Measurements from ENCODE around the gene THOC6. TPM values are rescaled to one million over a fixed set of nuclear protein-coding genes. Genes with fewer than 3 reads are reported as not detected.
A peak's percentile ranks its signal among the peaks of the same experiment; 100 is the strongest.

THOC6 gene
- total and polyA plus RNA-seq, 9 of the 15 experiments (the other 6 are each of a cell fraction or from before 2014, with no cell fraction given): 2.5 to 65.4 (median 42.3) TPM

GRCh38 chr16:3023669-3024478 is at the start of gene THOC6, which contains the start of gene HCFC1R1 (continued):
- TF ChIP-seq ZBTB2 (IDR thresholded peaks at IDR 0.05): peak; percentile 95
- TF ChIP-seq BRD4 (IDR thresholded peaks at IDR 0.05): no peak
- TF ChIP-seq THAP7 (CRISPR knock-in tag; IDR thresholded peaks at IDR 0.05): no peak
- TF ChIP-seq ZNF280A (IDR thresholded peaks at IDR 0.05; ENCODE audit: low read depth, partially characterized antibody): no peak
- TF ChIP-seq SRF (CRISPR knock-in tag; IDR thresholded peaks at IDR 0.05): peak in 1 of 2 experiments; percentile 51; a peak in 1 of 4 replicates
- TF ChIP-seq KDM4B (IDR thresholded peaks at IDR 0.05; ENCODE audit: borderline replicate concordance in 2 of 2, low read depth in 1 of 2): peak in 1 of 2 experiments; percentile 74; a peak in 2 of 4 replicates
- TF ChIP-seq ARID3B (CRISPR knock-in tag; IDR thresholded peaks at IDR 0.05; ENCODE audit: borderline replicate concordance): no peak
- TF ChIP-seq ZNF79 (CRISPR knock-in tag; IDR thresholded peaks at IDR 0.05; ENCODE audit: low read depth): no peak
- TF ChIP-seq TAF7 (tag; IDR thresholded peaks at IDR 0.05): 0 out of 2 replicates have a peak, but pooled peaks have one; percentile 16
- TF ChIP-seq HES1 (IDR thresholded peaks at IDR 0.05; ENCODE audit: low read depth): peak; percentile 82
- no peak for TF ChIP-seq ADNP (tag; IDR thresholded peaks at IDR 0.05)
- TF ChIP-seq ZNF12 (CRISPR knock-in tag; IDR thresholded peaks at IDR 0.05): peak; percentile 82; the same call in 1 of the 2 replicates
- TF ChIP-seq TEAD1 (CRISPR knock-in tag; IDR thresholded peaks at IDR 0.05): peak; percentile 56; a peak in 2 of 4 replicates
- TF ChIP-seq CBX3 (IDR thresholded peaks at IDR 0.05; ENCODE audit: borderline replicate concordance in 1 of 2, low read length in 2 of 2): peak in 1 of 2 experiments; percentile 58; a peak in 1 of 3 replicates
- TF ChIP-seq ZKSCAN3 (CRISPR knock-in tag; IDR thresholded peaks at IDR 0.05): no peak
- no peak; the same call in 1 of the 2 replicates for TF ChIP-seq NFRKB (IDR thresholded peaks at IDR 0.05; ENCODE audit: low read depth)
- no peak for TF ChIP-seq ZBTB33 (CRISPR knock-in tag; IDR thresholded peaks at IDR 0.05)
- peak; percentile 55; the same call in 1 of the 2 replicates for TF ChIP-seq SMAD4 (CRISPR knock-in tag; conservative IDR thresholded peaks at IDR 0.05)

All from K562 (cell line).